GM12878 (cell line): Measurements from ENCODE around the gene HTR4. TPM values are rescaled to one million over a fixed set of nuclear protein-coding genes. Genes with fewer than 3 reads are reported as not detected.

Source experiments
- ATAC-seq: fragments of 200-7000 bp; cut with Tn5 transposase; 3 replicates; pipeline ENCODE4 v1.9.1; 2020; ENCODE audit warnings: mild to moderate bottlenecking, moderate library complexity
- BruUV-seq: library from RNA; stranded (reverse); fragments of 400-500 nt; replicated peaks from 2 replicates; lab custom pipeline; 2021; lab: Mats Ljungman, UMichigan
- CTCF ChIA-PET: fragments of 300-600 bp; sonication (Branson Sonifier 250); formaldehyde crosslinking; extraction: SDS; loops from one replicate; lab custom pipeline; 2021; ENCODE audit warnings: inconsistent platforms; lab: Yijun Ruan, JAX
- POLR2A ChIA-PET: fragments of 350-600 bp; formaldehyde crosslinking; extraction: SDS; loops from one replicate; lab custom pipeline; 2021; ENCODE audit warnings: inconsistent platforms; lab: Charles Lee
- RAD21 ChIA-PET: fragments of 300-600 bp; sonication (Branson Sonifier 250); formaldehyde crosslinking; loops from one replicate; lab custom pipeline; 2023; ENCODE audit warnings: antibody characterized with exemption; ENCODE audit not compliant: unreplicated experiment; lab: Charles Lee
- SMC1A ChIA-PET: fragments of 300-600 bp; sonication (Branson Sonifier 250); formaldehyde crosslinking; loops from one replicate; lab custom pipeline; 2023; ENCODE audit not compliant: unreplicated experiment, uncharacterized antibody; lab: Charles Lee
- DNase-seq: peaks from one replicate; pipeline ENCODE4 v3.0.0-alpha.2; 2011; ENCODE audit warnings: low read depth, low spot score
- FAIRE-seq: peaks from 3 replicates; lab custom pipeline; 2011; peaks lifted over from hg19 to GRCh38; lab: Jason Lieb, UNC
- H2AFZ ChIP-seq: 2 replicates; pipeline ENCODE4 v1.6.0; 2011; ENCODE audit warnings: low read depth, low read length, control low read depth; ENCODE audit not compliant: control insufficient read depth
- H3K27ac ChIP-seq: 2 replicates; pipeline ENCODE4 v1.5.1; 2011; ENCODE audit warnings: control low read depth; ENCODE audit not compliant: control insufficient read depth, insufficient read depth
- H3K27me3 ChIP-seq, 2 experiments: replicated peaks in 1 of 2; 2 replicates each; pipeline versions ENCODE4 v1.6.0 to v1.6.1; 2011; ENCODE audit warnings: low read length in 1 of 2; ENCODE audit not compliant: control insufficient read depth in 2 of 2, insufficient read depth in 2 of 2
- H3K36me3 ChIP-seq, 2 experiments: 2 replicates each; pipeline ENCODE4 v1.5.1; 2011; ENCODE audit warnings: low read length in 1 of 2; ENCODE audit not compliant: control insufficient read depth in 2 of 2, insufficient read depth in 2 of 2
- H3K4me1 ChIP-seq: 2 replicates; pipeline ENCODE4 v1.6.1; 2011; ENCODE audit warnings: mild to moderate bottlenecking, low read length, moderate library complexity, mixed read lengths; ENCODE audit not compliant: control insufficient read depth, insufficient read depth
- H3K4me2 ChIP-seq: 2 replicates; pipeline ENCODE4 v1.6.0; 2011; ENCODE audit warnings: control low read depth; ENCODE audit not compliant: control insufficient read depth, insufficient read depth
- H3K4me3 ChIP-seq: fragments of 200-600 bp; sonication (generic); 2 replicates; pipeline ENCODE4 v1.5.1; 2016
- H3K79me2 ChIP-seq: 2 replicates; pipeline ENCODE4 v1.6.0; 2011; ENCODE audit warnings: low read length; ENCODE audit not compliant: control insufficient read depth, insufficient read depth
- H3K9ac ChIP-seq: 2 replicates; pipeline ENCODE4 v1.8.0; 2011; ENCODE audit warnings: low read length, control low read depth, mixed read lengths; ENCODE audit not compliant: control insufficient read depth, insufficient read depth
- H3K9me3 ChIP-seq: replicated peaks from 3 replicates; pipeline ENCODE4 v1.5.1; 2011; ENCODE audit warnings: mild to moderate bottlenecking, low read length; ENCODE audit not compliant: control insufficient read depth, insufficient read depth
- H4K20me1 ChIP-seq: 2 replicates; pipeline ENCODE4 v1.6.0; 2011; ENCODE audit not compliant: control insufficient read depth, insufficient read depth
- BACH1 ChIP-seq: fragments of 450-650 bp; IDR thresholded peaks from 2 replicates; pipeline ENCODE4 v1.6.1; 2017; ENCODE audit warnings: mild to moderate bottlenecking, borderline replicate concordance
- BHLHE40 ChIP-seq, 2 experiments: fragments of 450-650 bp in 1 of 2; IDR thresholded peaks; 2 replicates each; pipeline ENCODE4 v1.6.1; 2011 to 2017; ENCODE audit warnings: low read depth in 2 of 2, borderline replicate concordance in 1 of 2, improper control_type of control experiment in 1 of 2, low read length in 1 of 2, mild to moderate bottlenecking in 1 of 2
- CHD1 ChIP-seq: IDR thresholded peaks from 2 replicates; pipeline ENCODE4 v1.6.1; 2012; ENCODE audit warnings: low read depth, low read length, improper control_type of control experiment
- FOXM1 ChIP-seq: IDR thresholded peaks from 2 replicates; pipeline ENCODE4 v1.6.1; 2012; ENCODE audit warnings: low read depth, mild to moderate bottlenecking, inconsistent platforms, low read length, moderate library complexity
- POLR2A ChIP-seq: IDR thresholded peaks from 2 replicates; pipeline ENCODE4 v1.6.1; 2011; ENCODE audit warnings: low read depth, mild to moderate bottlenecking, low read length
- RCOR1 ChIP-seq: conservative IDR thresholded peaks from 2 replicates; pipeline ENCODE4 v1.6.1; 2012; ENCODE audit warnings: low read depth, low read length, improper control_type of control experiment
- RFX5 ChIP-seq: IDR thresholded peaks from 2 replicates; pipeline ENCODE4 v1.6.1; 2011; ENCODE audit warnings: low read depth, low read length, improper control_type of control experiment
- in situ Hi-C: fragments of 300-500 bp; cut with MboI; formaldehyde crosslinking; loops from 9 replicates; pipeline ENCODE4 v1.14.3; 2018; ENCODE audit warnings: mixed read lengths
- intact Hi-C: fragments of 100-400 bp; cut with micrococcal nuclease; formaldehyde crosslinking; loops from one replicate; pipeline ENCODE4 v1.14.2; 2022; ENCODE audit not compliant: unreplicated experiment
- polyA plus RNA-seq, 11 experiments: library from polyadenylated mRNA; depleted of rRNA in 4 of 11; unstranded in 6 of 11; stranded (reverse) in 5 of 11; fragments of >200 nt; fragmentation: Nextera tagmentation in 4 of 11; fragmentation: Illumina TruSeq in 1 of 11; extraction: Ambion mirVana in 4 of 11; extraction: Trizol in 1 of 11; gene quantifications; 1 replicate in 1 of 11; 2 replicates in 10 of 11; pipeline versions ENCODE4 v1.2.1 to v1.2.3, GENCODE V29; 2011 to 2016; ENCODE audit warnings: inconsistent platforms in 2 of 11, missing spikeins in 2 of 11, low read depth in 1 of 11
- total RNA-seq, 4 experiments: library from RNA; depleted of rRNA in 3 of 4; stranded (reverse); fragments of >200 nt in 3 of 4; fragmentation: Illumina TruSeq in 1 of 4; extraction: Trizol in 1 of 4; gene quantifications; 2 replicates each; pipeline versions ENCODE4 v1.2.1 to v1.2.3, GENCODE V29; 2013 to 2021
- TF ChIP-seq, protein P1 (sequence below): IDR thresholded peaks from 2 replicates; pipeline ENCODE4 v1.6.1; 2012; ENCODE audit warnings: improper control_type of control experiment, low read depth, low read length; ENCODE audit not compliant: insufficient replicate concordance
- TF ChIP-seq, protein P2 (sequence below): fragments of 450-650 bp; IDR thresholded peaks from 2 replicates; pipeline ENCODE4 v1.6.1; 2017; ENCODE audit warnings: antibody characterized with exemption, mild to moderate bottlenecking, moderate library complexity

The HTR4 gene
- total and polyA plus RNA-seq, 10 of the 15 experiments (the other 5 are each of a cell fraction or from before 2014, with no cell fraction given), result not detected

DNA sequence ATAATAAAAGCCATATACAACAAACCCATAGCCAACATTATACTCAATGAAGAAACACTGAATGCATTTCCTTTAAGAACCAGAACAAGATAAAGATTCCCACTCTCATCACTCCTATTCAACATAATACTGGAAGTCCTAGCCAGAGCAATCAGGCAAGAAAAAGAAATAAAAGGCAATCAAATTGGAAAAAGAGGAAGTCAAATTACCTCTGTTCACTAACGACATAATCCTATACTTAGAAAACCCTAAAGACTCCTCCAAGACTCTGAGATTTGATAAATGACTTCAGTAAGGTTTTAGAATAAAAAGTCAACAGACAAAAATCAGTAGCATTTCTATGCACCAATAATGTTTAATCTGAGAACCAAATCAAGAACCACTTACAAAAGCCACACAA is 36.6 kb upstream of the HTR4 start (continued):
- TF ChIP-seq, protein P1, sequence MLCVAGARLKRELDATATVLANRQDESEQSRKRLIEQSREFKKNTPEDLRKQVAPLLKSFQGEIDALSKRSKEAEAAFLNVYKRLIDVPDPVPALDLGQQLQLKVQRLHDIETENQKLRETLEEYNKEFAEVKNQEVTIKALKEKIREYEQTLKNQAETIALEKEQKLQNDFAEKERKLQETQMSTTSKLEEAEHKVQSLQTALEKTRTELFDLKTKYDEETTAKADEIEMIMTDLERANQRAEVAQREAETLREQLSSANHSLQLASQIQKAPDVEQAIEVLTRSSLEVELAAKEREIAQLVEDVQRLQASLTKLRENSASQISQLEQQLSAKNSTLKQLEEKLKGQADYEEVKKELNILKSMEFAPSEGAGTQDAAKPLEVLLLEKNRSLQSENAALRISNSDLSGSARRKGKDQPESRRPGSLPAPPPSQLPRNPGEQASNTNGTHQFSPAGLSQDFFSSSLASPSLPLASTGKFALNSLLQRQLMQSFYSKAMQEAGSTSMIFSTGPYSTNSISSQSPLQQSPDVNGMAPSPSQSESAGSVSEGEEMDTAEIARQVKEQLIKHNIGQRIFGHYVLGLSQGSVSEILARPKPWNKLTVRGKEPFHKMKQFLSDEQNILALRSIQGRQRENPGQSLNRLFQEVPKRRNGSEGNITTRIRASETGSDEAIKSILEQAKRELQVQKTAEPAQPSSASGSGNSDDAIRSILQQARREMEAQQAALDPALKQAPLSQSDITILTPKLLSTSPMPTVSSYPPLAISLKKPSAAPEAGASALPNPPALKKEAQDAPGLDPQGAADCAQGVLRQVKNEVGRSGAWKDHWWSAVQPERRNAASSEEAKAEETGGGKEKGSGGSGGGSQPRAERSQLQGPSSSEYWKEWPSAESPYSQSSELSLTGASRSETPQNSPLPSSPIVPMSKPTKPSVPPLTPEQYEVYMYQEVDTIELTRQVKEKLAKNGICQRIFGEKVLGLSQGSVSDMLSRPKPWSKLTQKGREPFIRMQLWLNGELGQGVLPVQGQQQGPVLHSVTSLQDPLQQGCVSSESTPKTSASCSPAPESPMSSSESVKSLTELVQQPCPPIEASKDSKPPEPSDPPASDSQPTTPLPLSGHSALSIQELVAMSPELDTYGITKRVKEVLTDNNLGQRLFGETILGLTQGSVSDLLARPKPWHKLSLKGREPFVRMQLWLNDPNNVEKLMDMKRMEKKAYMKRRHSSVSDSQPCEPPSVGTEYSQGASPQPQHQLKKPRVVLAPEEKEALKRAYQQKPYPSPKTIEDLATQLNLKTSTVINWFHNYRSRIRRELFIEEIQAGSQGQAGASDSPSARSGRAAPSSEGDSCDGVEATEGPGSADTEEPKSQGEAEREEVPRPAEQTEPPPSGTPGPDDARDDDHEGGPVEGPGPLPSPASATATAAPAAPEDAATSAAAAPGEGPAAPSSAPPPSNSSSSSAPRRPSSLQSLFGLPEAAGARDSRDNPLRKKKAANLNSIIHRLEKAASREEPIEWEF, result no peak
- no peak for TF ChIP-seq FOXM1

DNA sequence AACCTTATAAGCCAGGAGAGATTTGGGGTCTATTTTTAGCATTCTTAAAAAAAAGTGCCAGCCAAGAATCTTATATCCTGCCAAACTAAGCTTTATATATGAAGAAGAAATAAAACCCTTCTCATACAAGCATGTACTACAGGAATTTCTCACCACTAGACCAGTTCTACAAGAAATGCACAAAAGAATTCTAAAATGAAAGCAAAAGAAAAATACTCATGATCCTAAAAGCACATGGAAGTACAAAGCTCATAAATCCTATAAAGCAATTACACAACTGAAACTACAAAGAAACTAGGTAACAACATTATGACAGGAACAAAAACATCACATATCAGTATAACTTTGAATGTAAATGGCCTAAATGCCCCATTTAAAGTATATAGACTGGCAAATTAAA is 34.5 kb upstream of the HTR4 start:
- H3K79me2 ChIP-seq, result no peaks in the 10 kb centered on the region
- SMC1A ChIA-PET, result interaction anchor here (1.1 kb wide), 1 partner anchor 28 kb away, joined by 3 read pairs; no protein-coding TSS in a partner anchor
- in situ Hi-C loops, result no loop called here
- H4K20me1 ChIP-seq, result no peaks in the 10 kb centered on the region
- FAIRE-seq (no peak), DNase-seq (no peak), ATAC-seq (no peak)
- H2AFZ ChIP-seq, result no peak overlapping the region
- H3K9me3 ChIP-seq, result no peaks in the 10 kb centered on the region
- H3K9ac ChIP-seq, result no peak overlapping the region
- no peaks in the 10 kb centered on the region for H3K4me1 ChIP-seq
- CTCF ChIA-PET, result interaction anchor here (1.3 to 2.0 kb wide), 2 partner anchors 12 to 42 kb away, joined by 3 to 7 read pairs; no protein-coding TSS in a partner anchor
- no peak overlapping the region for H3K27ac ChIP-seq
- no peaks in the 10 kb centered on the region for H3K27me3 ChIP-seq
- TF ChIP-seq POLR2A, result no peak
- TF ChIP-seq RFX5, result no peak
- TF ChIP-seq BACH1, result no peak
- TF ChIP-seq CHD1, result no peak
- TF ChIP-seq BHLHE40 (IDR thresholded peaks at IDR 0.05; ENCODE audit: borderline replicate concordance in 1 of 2, low read depth in 2 of 2, low read length in 1 of 2), result no peak
- TF ChIP-seq, protein P2, sequence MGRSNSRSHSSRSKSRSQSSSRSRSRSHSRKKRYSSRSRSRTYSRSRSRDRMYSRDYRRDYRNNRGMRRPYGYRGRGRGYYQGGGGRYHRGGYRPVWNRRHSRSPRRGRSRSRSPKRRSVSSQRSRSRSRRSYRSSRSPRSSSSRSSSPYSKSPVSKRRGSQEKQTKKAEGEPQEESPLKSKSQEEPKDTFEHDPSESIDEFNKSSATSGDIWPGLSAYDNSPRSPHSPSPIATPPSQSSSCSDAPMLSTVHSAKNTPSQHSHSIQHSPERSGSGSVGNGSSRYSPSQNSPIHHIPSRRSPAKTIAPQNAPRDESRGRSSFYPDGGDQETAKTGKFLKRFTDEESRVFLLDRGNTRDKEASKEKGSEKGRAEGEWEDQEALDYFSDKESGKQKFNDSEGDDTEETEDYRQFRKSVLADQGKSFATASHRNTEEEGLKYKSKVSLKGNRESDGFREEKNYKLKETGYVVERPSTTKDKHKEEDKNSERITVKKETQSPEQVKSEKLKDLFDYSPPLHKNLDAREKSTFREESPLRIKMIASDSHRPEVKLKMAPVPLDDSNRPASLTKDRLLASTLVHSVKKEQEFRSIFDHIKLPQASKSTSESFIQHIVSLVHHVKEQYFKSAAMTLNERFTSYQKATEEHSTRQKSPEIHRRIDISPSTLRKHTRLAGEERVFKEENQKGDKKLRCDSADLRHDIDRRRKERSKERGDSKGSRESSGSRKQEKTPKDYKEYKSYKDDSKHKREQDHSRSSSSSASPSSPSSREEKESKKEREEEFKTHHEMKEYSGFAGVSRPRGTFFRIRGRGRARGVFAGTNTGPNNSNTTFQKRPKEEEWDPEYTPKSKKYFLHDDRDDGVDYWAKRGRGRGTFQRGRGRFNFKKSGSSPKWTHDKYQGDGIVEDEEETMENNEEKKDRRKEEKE, result no peak
- TF ChIP-seq RCOR1, result no peak
- POLR2A ChIA-PET, result no interaction called here
- no peaks in the 10 kb centered on the region for H3K36me3 ChIP-seq
- intact Hi-C loops, result no loop called here
- no peak overlapping the region for H3K4me3 ChIP-seq
- BruUV-seq, result no TSS peak
- RAD21 ChIA-PET, result no interaction called here
- H3K4me2 ChIP-seq, result no peak overlapping the region
